Activated naive CD8-positive, alpha-beta T cell treated with anti-CD3 and anti-CD28 coated beads, Interleukin-2, amount 50 U/mL, for 24 hours (primary cell): ENCODE results near the gene NOX1.
"Not testable (repeated sequence)": the region's sequence is repeated elsewhere in the genome, so short reads cannot be mapped to it uniquely, and the experiment has no call there.

Experiments used
- ATAC-seq: fragments of 150-1000 bp; cut with Tn5 transposase; one replicate; pipeline ENCODE4 v1.10.0; 2021
- DNase-seq: peaks from one replicate; pipeline ENCODE4 v3.0.0; 2021
- H3K27ac Mint-ChIP-seq: one replicate; pipeline ENCODE4 v1.8.0; 2021; ENCODE audit warnings: mild to moderate bottlenecking, mixed read lengths
- H3K27me3 Mint-ChIP-seq: one replicate; pipeline ENCODE4 v1.8.0; 2021; ENCODE audit warnings: mixed read lengths
- H3K36me3 Mint-ChIP-seq: one replicate; pipeline ENCODE4 v1.8.0; 2021; ENCODE audit warnings: low read depth, mixed read lengths
- H3K4me1 Mint-ChIP-seq: one replicate; pipeline ENCODE4 v1.8.0; 2021; ENCODE audit warnings: mixed read lengths
- H3K4me3 Mint-ChIP-seq: one replicate; pipeline ENCODE4 v1.8.0; 2021; ENCODE audit warnings: mild to moderate bottlenecking, moderate library complexity, mixed read lengths
- H3K9me3 Mint-ChIP-seq: one replicate; pipeline ENCODE4 v1.8.0; 2021; ENCODE audit warnings: mixed read lengths

The NOX1 gene

DNA sequence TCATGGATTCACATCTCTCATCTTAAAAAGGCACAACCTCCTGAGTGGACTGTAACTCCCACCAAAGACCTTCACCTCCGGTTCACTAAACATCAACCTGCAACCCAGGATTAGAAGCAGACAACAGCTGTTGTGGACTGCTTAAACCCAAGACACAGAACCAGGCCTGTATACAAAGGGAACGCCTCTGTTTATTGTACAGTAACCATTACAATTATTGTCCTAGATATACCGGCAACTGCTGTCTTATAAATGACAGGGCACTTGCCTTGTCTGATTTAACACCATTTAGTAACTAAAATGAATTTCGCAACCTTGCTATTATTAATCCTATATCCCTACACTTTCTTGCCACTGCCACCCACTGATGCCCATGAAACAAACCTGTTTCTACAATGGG lies 76.8 kb downstream of the NOX1 start:
- ATAC-seq = no peak
- H3K4me3 Mint-ChIP-seq = no peak overlapping the region
- peaks cover 2% of the 10 kb centered on the region for H3K27me3 Mint-ChIP-seq

DNA sequence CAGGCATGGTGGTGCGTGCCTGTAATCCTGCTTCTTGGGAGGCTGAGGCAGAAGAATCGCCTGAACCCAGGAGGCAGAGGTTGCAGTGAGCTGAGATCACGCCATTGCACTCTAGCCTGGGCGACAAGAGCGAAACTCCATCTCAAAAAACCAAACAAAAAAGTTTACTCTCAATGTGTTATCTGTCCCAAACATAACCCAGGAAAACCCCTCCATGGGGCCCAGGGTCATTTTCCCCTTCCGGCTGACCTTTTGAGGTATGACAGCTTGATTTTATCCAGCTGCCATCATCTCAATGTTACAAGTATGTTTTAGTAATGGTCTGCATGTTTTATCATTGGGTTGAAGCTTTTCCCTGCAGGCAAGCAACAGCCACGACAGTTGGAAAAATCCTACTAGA lies 77.8 kb downstream of the NOX1 start:
- not testable (repeated sequence) for DNase-seq, H3K4me3 Mint-ChIP-seq, H3K36me3 Mint-ChIP-seq, H3K27ac Mint-ChIP-seq, H3K9me3 Mint-ChIP-seq, H3K4me1 Mint-ChIP-seq, ATAC-seq, H3K27me3 Mint-ChIP-seq

More for the DNA sequence above, 76.8 kb downstream of the NOX1 start:
- Mint-ChIP-seq H3K9me3 (no peaks in the 10 kb centered on the region), H3K4me1 (no peaks in the 10 kb centered on the region), H3K27ac (no peak overlapping the region), H3K36me3 (no peaks in the 10 kb centered on the region)
- no peak for DNase-seq
